NCI-H187 (cell line): ENCODE results near the gene TICRR.

Experiments
- DNase-seq, 2 experiments: peaks; one replicate each; lab custom pipeline; 2025; lab: John Stamatoyannopoulos, UW

Gene TICRR

GRCh38 chr15:89629829-89630228 lies 54.6 kb downstream of the TICRR start:
- DNase-seq = no peak

- no peak for DNase-seq
Measured at GRCh38 chr15:89630260-89630659, 55.0 kb downstream of the TICRR start.

GRCh38 chr15:89630974-89631901 lies 56.0 kb downstream of the TICRR start:
- no peak for DNase-seq

GRCh38 chr15:89631902-89632264 lies 56.6 kb downstream of the TICRR start:
- no peak for DNase-seq

GRCh38 chr15:89632563-89633430 lies 57.5 kb downstream of the TICRR start:
- DNase-seq = no peak

GRCh38 chr15:89633585-89633984 lies 58.3 kb downstream of the TICRR start:
- DNase-seq = no peak

- DNase-seq = no peak
Measured at GRCh38 chr15:89640245-89640644, 65.0 kb downstream of the TICRR start.

GRCh38 chr15:89641053-89641452 lies 65.8 kb downstream of the TICRR start:
- DNase-seq = no peak

- DNase-seq = no peak
Measured at GRCh38 chr15:89642106-89642505, 66.8 kb downstream of the TICRR start.

- no peak for DNase-seq
Measured at GRCh38 chr15:89645680-89646079, 70.4 kb downstream of the TICRR start.

- DNase-seq = no peak
Measured at GRCh38 chr15:89646416-89647141, 71.3 kb downstream of the TICRR start.

GRCh38 chr15:89647191-89647851 lies 72.1 kb downstream of the TICRR start:
- DNase-seq = peak; percentile 12 to 38

- DNase-seq = no peak
Measured at GRCh38 chr15:89648106-89649012, 73.1 kb downstream of the TICRR start.

GRCh38 chr15:89649013-89649625 lies 73.8 kb downstream of the TICRR start:
- no peak for DNase-seq

- no peak for DNase-seq
Measured at GRCh38 chr15:89649716-89650115, 74.4 kb downstream of the TICRR start.

GRCh38 chr15:89652131-89652530 lies 76.9 kb downstream of the TICRR start:
- no peak for DNase-seq

- no peak for DNase-seq
Measured at GRCh38 chr15:89652666-89653065, 77.4 kb downstream of the TICRR start.

GRCh38 chr15:89653578-89653977 lies 78.3 kb downstream of the TICRR start:
- no peak for DNase-seq

GRCh38 chr15:89654301-89654761 lies 79.1 kb downstream of the TICRR start:
- no peak for DNase-seq
